H1 (cell line): Measurements from ENCODE around the gene CA7. TPM values are rescaled to one million over a fixed set of nuclear protein-coding genes. Genes with fewer than 3 reads are reported as not detected.

Source experiments
- RAD21 ChIP-seq, 2 experiments: IDR thresholded peaks in 1 of 2; conservative IDR thresholded peaks in 1 of 2; 2 replicates each; pipeline ENCODE4 v1.6.1; 2011; ENCODE audit warnings: low read depth in 2 of 2, low read length in 2 of 2, improper control_type of control experiment in 1 of 2, inconsistent platforms in 1 of 2, mild to moderate bottlenecking in 1 of 2, moderate library complexity in 1 of 2
- TBP ChIP-seq: IDR thresholded peaks from 2 replicates; pipeline ENCODE4 v1.6.1; 2011; ENCODE audit warnings: low read depth, low read length, improper control_type of control experiment
- polyA plus RNA-seq, 7 experiments: library from polyadenylated mRNA; depleted of rRNA in 3 of 7; stranded (reverse) in 5 of 7; unstranded in 2 of 7; fragments of >200 nt in 5 of 7; fragments of 200-250 nt in 2 of 7; gene quantifications; 1 replicate in 5 of 7; 2 replicates in 1 of 7; 4 replicates in 1 of 7; pipeline versions ENCODE4 v1.2.1 to v1.2.3, GENCODE V29; 2011 to 2013; ENCODE audit warnings: missing spikeins in 2 of 7, mixed read lengths in 2 of 7
- total RNA-seq: library from RNA; stranded (reverse); fragmentation: NEBNext Ultra II Directional; extraction: Animal tissue kit (Norgen Biotek cat#: 25700); gene quantifications from 2 replicates; pipeline ENCODE4 v1.2.1, GENCODE V29; 2021
- TF ChIP-seq, protein P1 (sequence below): fragments of 300-600 bp; sonication (generic); IDR thresholded peaks from 2 replicates; pipeline ENCODE4 v1.7.1; 2012; ENCODE audit warnings: low read length, moderate library complexity, mild to moderate bottlenecking, inconsistent platforms; ENCODE audit not compliant: insufficient replicate concordance

The CA7 gene
- total and polyA plus RNA-seq, 2 of the 8 experiments (the other 6 are each of a cell fraction or from before 2014, with no cell fraction given) = 1.7 to 2.7 TPM

GRCh38 chr16:66842765-66843164, 1.4 kb upstream of the CA7 start (continued):
- TF ChIP-seq, protein P1, sequence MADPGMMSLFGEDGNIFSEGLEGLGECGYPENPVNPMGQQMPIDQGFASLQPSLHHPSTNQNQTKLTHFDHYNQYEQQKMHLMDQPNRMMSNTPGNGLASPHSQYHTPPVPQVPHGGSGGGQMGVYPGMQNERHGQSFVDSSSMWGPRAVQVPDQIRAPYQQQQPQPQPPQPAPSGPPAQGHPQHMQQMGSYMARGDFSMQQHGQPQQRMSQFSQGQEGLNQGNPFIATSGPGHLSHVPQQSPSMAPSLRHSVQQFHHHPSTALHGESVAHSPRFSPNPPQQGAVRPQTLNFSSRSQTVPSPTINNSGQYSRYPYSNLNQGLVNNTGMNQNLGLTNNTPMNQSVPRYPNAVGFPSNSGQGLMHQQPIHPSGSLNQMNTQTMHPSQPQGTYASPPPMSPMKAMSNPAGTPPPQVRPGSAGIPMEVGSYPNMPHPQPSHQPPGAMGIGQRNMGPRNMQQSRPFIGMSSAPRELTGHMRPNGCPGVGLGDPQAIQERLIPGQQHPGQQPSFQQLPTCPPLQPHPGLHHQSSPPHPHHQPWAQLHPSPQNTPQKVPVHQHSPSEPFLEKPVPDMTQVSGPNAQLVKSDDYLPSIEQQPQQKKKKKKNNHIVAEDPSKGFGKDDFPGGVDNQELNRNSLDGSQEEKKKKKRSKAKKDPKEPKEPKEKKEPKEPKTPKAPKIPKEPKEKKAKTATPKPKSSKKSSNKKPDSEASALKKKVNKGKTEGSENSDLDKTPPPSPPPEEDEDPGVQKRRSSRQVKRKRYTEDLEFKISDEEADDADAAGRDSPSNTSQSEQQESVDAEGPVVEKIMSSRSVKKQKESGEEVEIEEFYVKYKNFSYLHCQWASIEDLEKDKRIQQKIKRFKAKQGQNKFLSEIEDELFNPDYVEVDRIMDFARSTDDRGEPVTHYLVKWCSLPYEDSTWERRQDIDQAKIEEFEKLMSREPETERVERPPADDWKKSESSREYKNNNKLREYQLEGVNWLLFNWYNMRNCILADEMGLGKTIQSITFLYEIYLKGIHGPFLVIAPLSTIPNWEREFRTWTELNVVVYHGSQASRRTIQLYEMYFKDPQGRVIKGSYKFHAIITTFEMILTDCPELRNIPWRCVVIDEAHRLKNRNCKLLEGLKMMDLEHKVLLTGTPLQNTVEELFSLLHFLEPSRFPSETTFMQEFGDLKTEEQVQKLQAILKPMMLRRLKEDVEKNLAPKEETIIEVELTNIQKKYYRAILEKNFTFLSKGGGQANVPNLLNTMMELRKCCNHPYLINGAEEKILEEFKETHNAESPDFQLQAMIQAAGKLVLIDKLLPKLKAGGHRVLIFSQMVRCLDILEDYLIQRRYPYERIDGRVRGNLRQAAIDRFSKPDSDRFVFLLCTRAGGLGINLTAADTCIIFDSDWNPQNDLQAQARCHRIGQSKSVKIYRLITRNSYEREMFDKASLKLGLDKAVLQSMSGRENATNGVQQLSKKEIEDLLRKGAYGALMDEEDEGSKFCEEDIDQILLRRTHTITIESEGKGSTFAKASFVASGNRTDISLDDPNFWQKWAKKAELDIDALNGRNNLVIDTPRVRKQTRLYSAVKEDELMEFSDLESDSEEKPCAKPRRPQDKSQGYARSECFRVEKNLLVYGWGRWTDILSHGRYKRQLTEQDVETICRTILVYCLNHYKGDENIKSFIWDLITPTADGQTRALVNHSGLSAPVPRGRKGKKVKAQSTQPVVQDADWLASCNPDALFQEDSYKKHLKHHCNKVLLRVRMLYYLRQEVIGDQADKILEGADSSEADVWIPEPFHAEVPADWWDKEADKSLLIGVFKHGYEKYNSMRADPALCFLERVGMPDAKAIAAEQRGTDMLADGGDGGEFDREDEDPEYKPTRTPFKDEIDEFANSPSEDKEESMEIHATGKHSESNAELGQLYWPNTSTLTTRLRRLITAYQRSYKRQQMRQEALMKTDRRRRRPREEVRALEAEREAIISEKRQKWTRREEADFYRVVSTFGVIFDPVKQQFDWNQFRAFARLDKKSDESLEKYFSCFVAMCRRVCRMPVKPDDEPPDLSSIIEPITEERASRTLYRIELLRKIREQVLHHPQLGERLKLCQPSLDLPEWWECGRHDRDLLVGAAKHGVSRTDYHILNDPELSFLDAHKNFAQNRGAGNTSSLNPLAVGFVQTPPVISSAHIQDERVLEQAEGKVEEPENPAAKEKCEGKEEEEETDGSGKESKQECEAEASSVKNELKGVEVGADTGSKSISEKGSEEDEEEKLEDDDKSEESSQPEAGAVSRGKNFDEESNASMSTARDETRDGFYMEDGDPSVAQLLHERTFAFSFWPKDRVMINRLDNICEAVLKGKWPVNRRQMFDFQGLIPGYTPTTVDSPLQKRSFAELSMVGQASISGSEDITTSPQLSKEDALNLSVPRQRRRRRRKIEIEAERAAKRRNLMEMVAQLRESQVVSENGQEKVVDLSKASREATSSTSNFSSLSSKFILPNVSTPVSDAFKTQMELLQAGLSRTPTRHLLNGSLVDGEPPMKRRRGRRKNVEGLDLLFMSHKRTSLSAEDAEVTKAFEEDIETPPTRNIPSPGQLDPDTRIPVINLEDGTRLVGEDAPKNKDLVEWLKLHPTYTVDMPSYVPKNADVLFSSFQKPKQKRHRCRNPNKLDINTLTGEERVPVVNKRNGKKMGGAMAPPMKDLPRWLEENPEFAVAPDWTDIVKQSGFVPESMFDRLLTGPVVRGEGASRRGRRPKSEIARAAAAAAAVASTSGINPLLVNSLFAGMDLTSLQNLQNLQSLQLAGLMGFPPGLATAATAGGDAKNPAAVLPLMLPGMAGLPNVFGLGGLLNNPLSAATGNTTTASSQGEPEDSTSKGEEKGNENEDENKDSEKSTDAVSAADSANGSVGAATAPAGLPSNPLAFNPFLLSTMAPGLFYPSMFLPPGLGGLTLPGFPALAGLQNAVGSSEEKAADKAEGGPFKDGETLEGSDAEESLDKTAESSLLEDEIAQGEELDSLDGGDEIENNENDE = no peak
- TF ChIP-seq TBP = no peak
- no peak for TF ChIP-seq RAD21 (IDR thresholded peaks at IDR 0.05 in 1 of 2, conservative IDR thresholded peaks at IDR 0.05 in 1 of 2; ENCODE audit: low read depth in 2 of 2, low read length in 2 of 2)
